Measurements from ENCODE around the gene DCLRE1C. TPM values are rescaled to one million over a fixed set of nuclear protein-coding genes. Genes with fewer than 3 reads are reported as not detected.

Gene DCLRE1C
- total and polyA plus RNA-seq, 9 of the 15 experiments (the other 6 are each of a cell fraction or from before 2014, with no cell fraction given), result 8.8 to 22.2 (median 13.9) TPM

DNA sequence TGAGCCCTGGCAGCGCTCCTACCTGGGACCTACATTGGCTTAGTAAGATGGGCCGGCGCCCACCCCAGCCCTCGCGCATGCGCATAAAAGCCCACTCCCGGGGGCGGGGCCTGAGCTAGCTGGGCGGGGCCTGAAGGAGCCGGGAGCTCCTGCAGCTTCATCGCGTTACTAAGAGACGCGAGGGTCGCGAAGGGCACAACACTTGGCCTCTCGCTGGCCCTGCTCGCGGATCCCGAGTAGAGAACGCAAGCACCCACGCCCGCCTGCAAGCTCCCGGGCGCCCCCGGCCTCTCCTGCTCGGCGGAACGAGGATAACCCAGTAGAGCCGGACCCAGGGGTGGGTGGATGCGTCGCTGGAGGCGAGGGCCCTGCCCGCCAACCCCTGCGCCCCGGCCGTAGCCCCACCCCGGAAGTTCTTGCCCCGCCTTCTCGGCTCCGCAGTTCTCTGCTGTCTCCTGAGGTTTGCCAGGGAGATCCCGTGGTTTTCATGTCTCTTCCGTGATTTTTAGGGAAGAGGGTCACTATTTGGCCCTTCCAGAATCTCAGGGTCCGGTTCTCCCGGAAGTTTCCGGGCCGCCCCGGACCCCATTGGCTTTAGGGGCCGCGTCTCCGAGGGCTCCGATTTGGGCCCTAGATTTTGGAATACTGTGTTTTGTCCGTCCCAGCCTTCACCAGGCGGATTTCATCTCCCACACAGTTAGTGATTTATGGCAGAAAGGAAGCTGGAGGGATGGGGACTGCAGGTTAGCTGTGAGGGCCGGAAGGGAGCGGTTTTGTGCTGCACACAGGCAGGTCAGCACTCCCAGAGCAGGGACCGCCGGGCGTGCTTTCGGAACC, 5.5 kb upstream of the DCLRE1C start, which contains the start of gene MEIG1 (continued):
- TF ChIP-seq, protein P1, sequence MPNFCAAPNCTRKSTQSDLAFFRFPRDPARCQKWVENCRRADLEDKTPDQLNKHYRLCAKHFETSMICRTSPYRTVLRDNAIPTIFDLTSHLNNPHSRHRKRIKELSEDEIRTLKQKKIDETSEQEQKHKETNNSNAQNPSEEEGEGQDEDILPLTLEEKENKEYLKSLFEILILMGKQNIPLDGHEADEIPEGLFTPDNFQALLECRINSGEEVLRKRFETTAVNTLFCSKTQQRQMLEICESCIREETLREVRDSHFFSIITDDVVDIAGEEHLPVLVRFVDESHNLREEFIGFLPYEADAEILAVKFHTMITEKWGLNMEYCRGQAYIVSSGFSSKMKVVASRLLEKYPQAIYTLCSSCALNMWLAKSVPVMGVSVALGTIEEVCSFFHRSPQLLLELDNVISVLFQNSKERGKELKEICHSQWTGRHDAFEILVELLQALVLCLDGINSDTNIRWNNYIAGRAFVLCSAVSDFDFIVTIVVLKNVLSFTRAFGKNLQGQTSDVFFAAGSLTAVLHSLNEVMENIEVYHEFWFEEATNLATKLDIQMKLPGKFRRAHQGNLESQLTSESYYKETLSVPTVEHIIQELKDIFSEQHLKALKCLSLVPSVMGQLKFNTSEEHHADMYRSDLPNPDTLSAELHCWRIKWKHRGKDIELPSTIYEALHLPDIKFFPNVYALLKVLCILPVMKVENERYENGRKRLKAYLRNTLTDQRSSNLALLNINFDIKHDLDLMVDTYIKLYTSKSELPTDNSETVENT (CRISPR knock-in tag; IDR thresholded peaks at IDR 0.05), result peak; percentile 31; the same call in 1 of the 2 replicates
- TF ChIP-seq ARID1B (IDR thresholded peaks at IDR 0.05), result no peak
- no peak for TF ChIP-seq ZNF507 (tag; conservative IDR thresholded peaks at IDR 0.05)
- TF ChIP-seq PRMT5 (CRISPR knock-in tag; IDR thresholded peaks at IDR 0.05), result no peak
- 0 out of 4 replicates have a peak, but pooled peaks of 1 of the 2 experiments have one; percentile 36 for TF ChIP-seq ETV6 (IDR thresholded peaks at IDR 0.05; ENCODE audit: borderline replicate concordance in 1 of 2, low read depth in 2 of 2, low read length in 1 of 2)
- TF ChIP-seq ETV6 (CRISPR knock-in tag; IDR thresholded peaks at IDR 0.05; ENCODE audit: borderline replicate concordance), result no peak
- 0 out of 2 replicates have a peak, but pooled peaks have one; percentile 19 for TF ChIP-seq ZNF175 (CRISPR knock-in tag; IDR thresholded peaks at IDR 0.05; ENCODE audit: low read depth)
- no peak for TF ChIP-seq FOS (IDR thresholded peaks at IDR 0.05; ENCODE audit: extremely low read depth, insufficient read length)
- no peak for TF ChIP-seq ELK3 (CRISPR knock-in tag; IDR thresholded peaks at IDR 0.05)
- TF ChIP-seq XRCC3 (IDR thresholded peaks at IDR 0.05), result no peak
- no peak for TF ChIP-seq PTRF (tag; IDR thresholded peaks at IDR 0.05)
- TF ChIP-seq BACH1 (tag; IDR thresholded peaks at IDR 0.05), result no peak
- TF ChIP-seq, protein P2, sequence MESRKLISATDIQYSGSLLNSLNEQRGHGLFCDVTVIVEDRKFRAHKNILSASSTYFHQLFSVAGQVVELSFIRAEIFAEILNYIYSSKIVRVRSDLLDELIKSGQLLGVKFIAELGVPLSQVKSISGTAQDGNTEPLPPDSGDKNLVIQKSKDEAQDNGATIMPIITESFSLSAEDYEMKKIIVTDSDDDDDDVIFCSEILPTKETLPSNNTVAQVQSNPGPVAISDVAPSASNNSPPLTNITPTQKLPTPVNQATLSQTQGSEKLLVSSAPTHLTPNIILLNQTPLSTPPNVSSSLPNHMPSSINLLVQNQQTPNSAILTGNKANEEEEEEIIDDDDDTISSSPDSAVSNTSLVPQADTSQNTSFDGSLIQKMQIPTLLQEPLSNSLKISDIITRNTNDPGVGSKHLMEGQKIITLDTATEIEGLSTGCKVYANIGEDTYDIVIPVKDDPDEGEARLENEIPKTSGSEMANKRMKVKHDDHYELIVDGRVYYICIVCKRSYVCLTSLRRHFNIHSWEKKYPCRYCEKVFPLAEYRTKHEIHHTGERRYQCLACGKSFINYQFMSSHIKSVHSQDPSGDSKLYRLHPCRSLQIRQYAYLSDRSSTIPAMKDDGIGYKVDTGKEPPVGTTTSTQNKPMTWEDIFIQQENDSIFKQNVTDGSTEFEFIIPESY (CRISPR knock-in tag; IDR thresholded peaks at IDR 0.05), result no peak
- TF ChIP-seq ZBTB5 (IDR thresholded peaks at IDR 0.05), result no peak
- no peak; the same call in 1 of the 2 replicates for TF ChIP-seq FOXK1 (CRISPR knock-in tag; IDR thresholded peaks at IDR 0.05; ENCODE audit: borderline replicate concordance)
- no peak for TF ChIP-seq HDAC3 (IDR thresholded peaks at IDR 0.05; ENCODE audit: borderline replicate concordance, partially characterized antibody)
- no peak for TF ChIP-seq ZNF12 (CRISPR knock-in tag; IDR thresholded peaks at IDR 0.05)
